Esophagus muscularis mucosa (tissue), 4 donors: ENCODE measurements around the gene NEURL3. TPM values are rescaled to one million over a fixed set of nuclear protein-coding genes. Genes with fewer than 3 reads are reported as not detected.

ENCODE experiments used
- DNase-seq: peaks from one replicate; pipeline ENCODE4 v3.0.0-alpha.2; 2017; ENCODE audit errors: extremely low spot score
- H3K27ac ChIP-seq, 4 donors: fragments of 200-600 bp; sonication (generic); replicated peaks in 1 of 4; 1 replicate in 3 of 4; 2 replicates in 1 of 4; pipeline ENCODE4 v1.5.1; 2016 to 2019; ENCODE audit warnings: mild to moderate bottlenecking in 1 of 4
- H3K27me3 ChIP-seq, 4 donors: fragments of 200-600 bp; sonication (generic); one replicate each; pipeline versions ENCODE4 v1.5.1 to v1.6.0; 2016 to 2019
- H3K36me3 ChIP-seq, 4 donors: fragments of 200-600 bp; sonication (generic); one replicate each; pipeline ENCODE4 v1.5.1; 2016 to 2019
- H3K4me1 ChIP-seq, 4 donors: fragments of 200-600 bp; sonication (generic); one replicate each; pipeline ENCODE4 v1.5.1; 2016 to 2019
- H3K4me3 ChIP-seq, 4 donors: fragments of 200-600 bp; sonication (generic); 1 replicate in 2 of 4; 2 replicates in 2 of 4; pipeline ENCODE4 v1.5.1; 2016 to 2019; ENCODE audit warnings: mild to moderate bottlenecking in 4 of 4, moderate library complexity in 1 of 4
- H3K9me3 ChIP-seq, 4 donors: fragments of 200-600 bp; sonication (generic); 1 replicate in 3 of 4; 2 replicates in 1 of 4; pipeline ENCODE4 v1.5.1; 2016 to 2019
- EP300 ChIP-seq: sonication (generic); formaldehyde crosslinking; IDR thresholded peaks from one replicate; pipeline ENCODE4 v1.6.1; 2017; ENCODE audit warnings: antibody characterized with exemption
- POLR2A ChIP-seq: fragments of 450-650 bp; IDR thresholded peaks from one replicate; pipeline ENCODE4 v1.6.1; 2017; ENCODE audit warnings: antibody characterized with exemption, moderate library complexity, mild to moderate bottlenecking, low read depth
- POLR2AphosphoS5 ChIP-seq, 2 donors: sonication (generic); formaldehyde crosslinking; IDR thresholded peaks; one replicate each; pipeline ENCODE4 v1.6.1; 2017; ENCODE audit warnings: antibody characterized with exemption in 2 of 2
- WGBS: methylation state at CpG from one replicate; pipeline ENCODE4 v1.1.5; 2018; 5-methylcytosine and 5-hydroxymethylcytosine counted together
- intact Hi-C: fragments of 100-400 bp; cut with DNase I; formaldehyde crosslinking; loops from one replicate; pipeline ENCODE4 v1.15.1; 2023
- total RNA-seq, 4 donors: library from RNA; depleted of rRNA; stranded (reverse); fragments of >200 nt; gene quantifications; one replicate each; pipeline versions ENCODE4 v1.1.0 to v1.2.1, GENCODE V29; 2016
- TF ChIP-seq, protein P1 (sequence below), 3 experiments: fragments of 200-600 bp in 2 of 3; fragments of 450-650 bp in 1 of 3; sonication (generic) in 2 of 3; IDR thresholded peaks; one replicate each; pipeline ENCODE4 v1.5.1; 2017 to 2019; ENCODE audit warnings: antibody characterized with exemption in 3 of 3, mild to moderate bottlenecking in 2 of 3, moderate library complexity in 1 of 3

NEURL3 gene
- total RNA-seq, 4 donors from 2014 or later, result not detected

DNA sequence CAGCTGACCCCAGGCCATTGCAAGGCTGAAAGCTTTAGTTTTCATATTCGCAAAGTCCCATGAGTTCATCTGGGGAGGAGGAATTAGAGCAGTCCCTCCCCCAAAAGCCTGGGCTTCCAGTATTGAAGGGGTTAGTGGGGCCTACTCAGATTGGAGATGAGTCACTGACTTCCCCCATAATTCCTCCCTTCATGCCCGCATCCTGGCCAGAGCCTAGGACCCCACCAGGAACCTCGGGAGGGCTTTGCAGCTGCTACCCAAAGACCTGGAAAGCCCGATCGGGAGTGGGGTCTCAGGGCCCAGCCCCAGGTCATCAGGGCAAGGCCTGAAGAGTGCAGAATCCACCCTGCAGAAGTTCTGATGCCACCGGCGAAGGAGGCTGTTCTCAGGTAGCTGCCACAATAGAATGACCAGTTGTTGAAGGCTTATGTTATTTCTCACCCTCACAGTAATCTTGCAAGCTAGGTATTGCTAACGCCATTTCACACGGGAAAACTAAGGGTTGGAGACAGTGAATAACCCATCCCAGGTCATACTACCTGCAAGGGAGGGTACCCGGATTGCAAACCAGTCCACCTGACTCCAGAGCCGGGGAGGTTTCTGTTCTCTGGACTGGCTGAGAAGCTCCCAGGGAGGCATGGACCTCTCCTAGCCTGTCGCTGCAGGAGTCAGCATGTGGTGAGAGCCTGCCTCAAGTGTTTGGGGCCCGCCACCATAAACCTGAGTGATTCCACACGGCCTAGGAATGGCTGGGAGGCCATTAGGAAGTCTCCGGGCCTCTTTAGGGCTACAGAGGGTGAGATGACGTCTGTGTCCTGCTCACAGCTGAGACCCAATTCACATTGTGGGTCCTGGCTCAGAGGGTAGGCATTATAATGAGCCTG, 25.6 kb upstream of the NEURL3 start:
- Histone ChIP-seq H3K36me3 (no peaks in the 10 kb centered on the region), H3K4me1 (peaks cover 78 to 93% (median 86%) of the 10 kb centered on the region in 4 donors), H3K4me3 (no peak overlapping the region), H3K27ac (peak overlapping the region; percentile 93 to 100 (median 98)), H3K9me3 (no peaks in the 10 kb centered on the region), H3K27me3 (no peaks in the 10 kb centered on the region)
- WGBS, result 79% methylated on average over 13 of the region's 16 CpGs
- intact Hi-C loops, result no loop called here
- TF ChIP-seq, protein P1, sequence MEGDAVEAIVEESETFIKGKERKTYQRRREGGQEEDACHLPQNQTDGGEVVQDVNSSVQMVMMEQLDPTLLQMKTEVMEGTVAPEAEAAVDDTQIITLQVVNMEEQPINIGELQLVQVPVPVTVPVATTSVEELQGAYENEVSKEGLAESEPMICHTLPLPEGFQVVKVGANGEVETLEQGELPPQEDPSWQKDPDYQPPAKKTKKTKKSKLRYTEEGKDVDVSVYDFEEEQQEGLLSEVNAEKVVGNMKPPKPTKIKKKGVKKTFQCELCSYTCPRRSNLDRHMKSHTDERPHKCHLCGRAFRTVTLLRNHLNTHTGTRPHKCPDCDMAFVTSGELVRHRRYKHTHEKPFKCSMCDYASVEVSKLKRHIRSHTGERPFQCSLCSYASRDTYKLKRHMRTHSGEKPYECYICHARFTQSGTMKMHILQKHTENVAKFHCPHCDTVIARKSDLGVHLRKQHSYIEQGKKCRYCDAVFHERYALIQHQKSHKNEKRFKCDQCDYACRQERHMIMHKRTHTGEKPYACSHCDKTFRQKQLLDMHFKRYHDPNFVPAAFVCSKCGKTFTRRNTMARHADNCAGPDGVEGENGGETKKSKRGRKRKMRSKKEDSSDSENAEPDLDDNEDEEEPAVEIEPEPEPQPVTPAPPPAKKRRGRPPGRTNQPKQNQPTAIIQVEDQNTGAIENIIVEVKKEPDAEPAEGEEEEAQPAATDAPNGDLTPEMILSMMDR (IDR thresholded peaks at IDR 0.05), result no peak
- TF ChIP-seq POLR2A, result no peak
- TF ChIP-seq POLR2AphosphoS5 (IDR thresholded peaks at IDR 0.05), result no peak
- TF ChIP-seq EP300, result no peak
- DNase-seq, result no peak

DNA sequence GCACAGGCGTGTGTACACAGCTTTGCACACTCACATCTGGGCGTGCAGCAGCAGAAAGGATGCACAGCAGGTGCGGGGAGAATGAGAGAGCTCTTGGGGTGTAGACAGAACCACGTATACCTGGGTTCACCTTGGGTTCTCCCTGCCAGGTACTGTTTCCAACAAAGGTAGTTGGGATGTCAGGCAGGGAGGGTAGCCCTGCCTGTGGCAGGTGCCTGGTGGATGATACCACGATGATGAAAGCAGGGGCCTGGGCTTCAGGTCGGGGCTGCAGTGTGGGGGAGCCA, 24.9 kb upstream of the NEURL3 start:
- Histone ChIP-seq H3K36me3 (no peaks in the 10 kb centered on the region), H3K4me3 (no peak overlapping the region), H3K27me3 (no peaks in the 10 kb centered on the region), H3K4me1 (peaks cover 72 to 86% (median 79%) of the 10 kb centered on the region in 4 donors), H3K27ac (peak overlapping the region; percentile 93 to 100 (median 98)), H3K9me3 (no peaks in the 10 kb centered on the region)
- DNase-seq, result no peak
- intact Hi-C loops, result no loop called here
- TF ChIP-seq EP300 (no peak), POLR2A (no peak), POLR2AphosphoS5 (IDR thresholded peaks at IDR 0.05) (no peak)
- TF ChIP-seq, protein P1 (IDR thresholded peaks at IDR 0.05), result no peak
- 94% methylated on average over 6 of the region's 6 CpGs for WGBS

DNA sequence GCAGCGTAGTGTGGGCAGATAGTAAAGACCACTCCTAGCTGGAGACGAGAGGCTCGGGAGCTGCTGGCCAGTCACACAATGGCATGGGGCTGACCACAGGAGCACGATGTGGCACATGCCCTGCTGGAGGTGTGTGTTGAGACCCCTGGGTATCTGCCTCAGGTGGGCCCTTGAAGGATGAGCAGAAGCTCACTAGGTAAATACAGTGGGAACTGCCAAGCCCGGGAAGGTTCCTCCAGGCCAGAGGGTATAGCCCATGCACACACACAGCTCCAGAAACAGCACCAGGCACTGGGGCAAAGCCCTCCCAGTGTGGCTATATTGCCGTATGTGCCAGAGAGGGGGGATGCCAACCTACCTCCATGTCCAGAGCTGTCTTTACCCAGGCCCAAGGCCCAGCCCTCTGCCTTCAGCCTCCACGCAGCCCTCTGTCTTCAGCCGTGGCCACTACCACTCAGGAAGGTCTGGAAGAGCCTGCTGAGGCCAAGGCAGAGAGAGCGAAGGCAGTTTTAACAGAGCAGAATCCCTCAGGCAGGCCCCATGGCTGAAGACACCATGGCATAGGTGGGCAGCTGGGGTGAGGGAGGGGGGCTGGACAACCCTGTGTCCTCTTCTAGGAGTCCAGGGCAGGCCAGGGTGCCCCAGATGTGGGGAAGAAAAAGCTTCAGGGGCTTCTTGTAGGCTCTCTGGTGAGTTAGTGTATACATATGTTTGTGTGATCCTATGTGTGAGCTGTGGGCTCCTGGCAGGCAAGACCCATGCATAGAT, 24.4 kb upstream of the NEURL3 start:
- peak overlapping the region; percentile 93 to 100 (median 98) for H3K27ac ChIP-seq
- TF ChIP-seq POLR2A, result no peak
- TF ChIP-seq EP300, result no peak
- no peak for TF ChIP-seq POLR2AphosphoS5 (IDR thresholded peaks at IDR 0.05)
- TF ChIP-seq, protein P1 (IDR thresholded peaks at IDR 0.05), result no peak
- DNase-seq, result no peak
- no peaks in the 10 kb centered on the region for H3K36me3 ChIP-seq
- no peaks in the 10 kb centered on the region for H3K27me3 ChIP-seq
- H3K9me3 ChIP-seq, result no peaks in the 10 kb centered on the region
- intact Hi-C loops, result no loop called here
- 91% methylated on average over 8 of the region's 9 CpGs for whole genome bisulfite sequencing
- peaks cover 66 to 81% (median 74%) of the 10 kb centered on the region in 4 donors for H3K4me1 ChIP-seq
- H3K4me3 ChIP-seq, result no peak overlapping the region

DNA sequence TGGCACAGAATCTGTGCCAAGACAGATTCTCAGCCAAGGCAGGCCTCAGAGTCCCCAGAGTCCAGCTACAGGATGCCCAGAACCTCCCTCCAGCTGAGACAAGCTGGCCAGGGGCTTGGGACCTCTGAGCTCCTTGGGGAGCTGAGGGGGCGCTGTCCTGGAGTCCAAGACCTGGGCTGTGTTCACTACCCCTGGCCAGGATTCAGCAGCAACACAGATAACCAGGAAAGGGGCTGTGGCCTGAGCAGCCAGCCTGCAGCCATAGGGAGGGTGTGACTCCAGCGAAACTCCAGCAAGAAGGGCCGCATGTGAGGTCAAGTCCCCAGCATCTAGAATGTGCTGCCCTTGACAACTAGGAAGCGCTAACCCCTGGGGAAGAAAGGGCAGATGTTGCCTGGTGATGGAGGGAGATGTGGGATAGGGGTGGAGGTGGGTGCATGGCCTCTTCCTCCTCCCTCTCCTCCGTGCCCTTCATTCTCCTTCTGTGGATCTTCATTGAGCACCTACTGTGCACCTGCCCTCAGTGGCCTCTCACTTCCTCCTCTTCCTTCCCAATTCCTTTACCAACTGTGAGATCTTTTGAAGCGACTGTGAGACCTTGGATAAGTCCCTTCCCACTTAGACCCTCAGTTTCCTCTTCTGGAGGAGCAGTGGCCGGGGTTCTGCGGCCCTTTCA, 23.7 kb upstream of the NEURL3 start:
- Histone ChIP-seq H3K9me3 (no peaks in the 10 kb centered on the region), H3K27ac (peak overlapping the region; percentile 93 to 100 (median 98)), H3K27me3 (no peaks in the 10 kb centered on the region), H3K36me3 (no peaks in the 10 kb centered on the region), H3K4me3 (no peak overlapping the region), H3K4me1 (peaks cover 59 to 74% (median 67%) of the 10 kb centered on the region in 4 donors)
- no peak for DNase-seq
- TF ChIP-seq POLR2A, result no peak
- TF ChIP-seq EP300, result no peak
- TF ChIP-seq, protein P1 (IDR thresholded peaks at IDR 0.05), result no peak
- TF ChIP-seq POLR2AphosphoS5 (IDR thresholded peaks at IDR 0.05), result no peak
- intact Hi-C loops, result no loop called here
- WGBS, result 82% methylated on average over 7 of the region's 8 CpGs
